Endothelial cell (in vitro differentiated cells): ENCODE data around the gene ISG15. TPM values are rescaled to one million over a fixed set of nuclear protein-coding genes. Genes with fewer than 3 reads are reported as not detected.

Experiments
- DNase-seq: peaks from one replicate; pipeline ENCODE4 v3.0.0; 2021; ENCODE audit warnings: low spot score
- H3K27ac Mint-ChIP-seq: one replicate; pipeline ENCODE4 v1.8.0; 2021; ENCODE audit warnings: mixed read lengths, inconsistent platforms; ENCODE audit not compliant: unreplicated experiment
- H3K27me3 Mint-ChIP-seq: one replicate; pipeline ENCODE4 v1.8.0; 2021; ENCODE audit warnings: mild to moderate bottlenecking, moderate library complexity, mixed read lengths, inconsistent platforms; ENCODE audit not compliant: unreplicated experiment
- H3K36me3 Mint-ChIP-seq: one replicate; pipeline ENCODE4 v1.8.0; 2021; ENCODE audit warnings: mild to moderate bottlenecking, low read depth, mixed read lengths, inconsistent platforms; ENCODE audit not compliant: unreplicated experiment
- H3K4me1 Mint-ChIP-seq: one replicate; pipeline ENCODE4 v1.8.0; 2021; ENCODE audit warnings: mild to moderate bottlenecking, mixed read lengths, inconsistent platforms; ENCODE audit not compliant: unreplicated experiment
- H3K4me3 Mint-ChIP-seq: one replicate; pipeline ENCODE4 v1.8.0; 2021; ENCODE audit warnings: mild to moderate bottlenecking, mixed read lengths, inconsistent platforms; ENCODE audit not compliant: unreplicated experiment
- H3K9me3 Mint-ChIP-seq: one replicate; pipeline ENCODE4 v1.8.0; 2021; ENCODE audit warnings: mixed read lengths, inconsistent platforms; ENCODE audit not compliant: unreplicated experiment
- CTCF ChIP-seq: fragments of 200-600 bp; sonication (generic); IDR thresholded peaks from one replicate; pipeline ENCODE4 v1.5.0; 2021; ENCODE audit warnings: antibody characterized with exemption; ENCODE audit not compliant: unreplicated experiment
- long read RNA-seq: library from polyadenylated mRNA; unstranded; transcript quantifications from one replicate; pipeline ENCODE4 v2.0.0, GENCODE V29; 2020; ENCODE audit not compliant: unreplicated experiment
- total RNA-seq: library from RNA; stranded (reverse); fragmentation: NEBNext Ultra II Directional; extraction: Animal tissue kit (Norgen Biotek cat#: 25700); gene quantifications from one replicate; pipeline ENCODE4 v1.2.1, GENCODE V29; 2021; ENCODE audit not compliant: unreplicated experiment

The ISG15 gene
- total RNA-seq: 33.3 TPM
- long read RNA-seq, transcript ISG15-201 (2 exons, 711 nt): major isoform, 26 of 27 reads
- long read RNA-seq, partial matches to known transcripts: 0 of 27 reads
- long read RNA-seq, other reads (novel, unspliced or antisense): 1 of 27 reads

GRCh38 chr1:1013105-1013921, at the start of gene ISG15:
TSS of gene ISG15 (plus strand) at chr1:1013497. CDS start at chr1:1013574, 77 bp downstream.
- H3K27me3 Mint-ChIP-seq: peaks cover 6% of the 10 kb centered on the region
- no peak for TF ChIP-seq CTCF
- H3K9me3 Mint-ChIP-seq: no peaks in the 10 kb centered on the region

GRCh38 chr1:963746-964525, 49.4 kb upstream of the ISG15 start:
- Mint-ChIP-seq H3K4me1 (no peaks in the 10 kb centered on the region), H3K27ac (no peak overlapping the region), H3K9me3 (no peaks in the 10 kb centered on the region), H3K4me3 (no peak overlapping the region), H3K27me3 (peaks cover 6% of the 10 kb centered on the region), H3K36me3 (no peaks in the 10 kb centered on the region)
- no peak for DNase-seq
- no peak for TF ChIP-seq CTCF

More at GRCh38 chr1:1013105-1013921, at the start of gene ISG15:
- Mint-ChIP-seq H3K4me3 (peak within 1 kb of the TSS; percentile 91), H3K4me1 (peaks cover 10% of the 10 kb centered on the region), H3K36me3 (no peaks in the 10 kb centered on the region), H3K27ac (peak within 1 kb of the TSS; percentile 89)
- peak; percentile 82 for DNase-seq

GRCh38 chr1:964691-965525, 48.4 kb upstream of the ISG15 start:
- Mint-ChIP-seq H3K4me1 (no peaks in the 10 kb centered on the region), H3K27ac (no peak overlapping the region), H3K27me3 (peaks cover 14% of the 10 kb centered on the region), H3K36me3 (no peaks in the 10 kb centered on the region), H3K9me3 (no peaks in the 10 kb centered on the region), H3K4me3 (no peak overlapping the region)
- DNase-seq: no peak
- TF ChIP-seq CTCF: no peak

GRCh38 chr1:965526-966134, 47.7 kb upstream of the ISG15 start:
- Mint-ChIP-seq H3K27me3 (peaks cover 14% of the 10 kb centered on the region), H3K36me3 (no peaks in the 10 kb centered on the region), H3K9me3 (no peaks in the 10 kb centered on the region), H3K4me3 (no peak overlapping the region), H3K4me1 (no peaks in the 10 kb centered on the region), H3K27ac (no peak overlapping the region)
- no peak for DNase-seq
- TF ChIP-seq CTCF: no peak
